GM12878 (cell line): ENCODE measurements around the gene SMIM7. TPM values are rescaled to one million over a fixed set of nuclear protein-coding genes. Genes with fewer than 3 reads are reported as not detected.

Experiments
- BCL11A ChIP-seq: IDR thresholded peaks from 2 replicates; pipeline ENCODE4 v1.6.1; 2011; ENCODE audit warnings: low read depth, low read length
- FOXK2 ChIP-seq: fragments of 450-650 bp; IDR thresholded peaks from 2 replicates; pipeline ENCODE4 v1.6.1; 2017; ENCODE audit warnings: mild to moderate bottlenecking, moderate library complexity
- GATAD2B ChIP-seq: fragments of 450-650 bp; conservative IDR thresholded peaks from 2 replicates; pipeline ENCODE4 v1.6.1; 2017; ENCODE audit warnings: low read depth, mild to moderate bottlenecking, moderate library complexity
- MEF2B ChIP-seq: fragments of 450-650 bp; IDR thresholded peaks from 2 replicates; pipeline ENCODE4 v1.6.1; 2018; ENCODE audit warnings: mild to moderate bottlenecking, moderate library complexity; ENCODE audit not compliant: partially characterized antibody, poor library complexity, severe bottlenecking
- PKNOX1 ChIP-seq: fragments of 450-650 bp; IDR thresholded peaks from 2 replicates; pipeline ENCODE4 v1.6.1; 2016; ENCODE audit warnings: mild to moderate bottlenecking
- POU2F2 ChIP-seq: IDR thresholded peaks from 3 replicates; pipeline ENCODE4 v1.6.1; 2011; ENCODE audit warnings: low read depth, mild to moderate bottlenecking, low read length, borderline replicate concordance
- SMC3 ChIP-seq: IDR thresholded peaks from 2 replicates; pipeline ENCODE4 v1.6.1; 2011; ENCODE audit warnings: low read length, improper control_type of control experiment, borderline replicate concordance
- TCF12 ChIP-seq: IDR thresholded peaks from 2 replicates; pipeline ENCODE4 v1.6.1; 2011; ENCODE audit warnings: low read depth, mild to moderate bottlenecking, low read length
- USF2 ChIP-seq: IDR thresholded peaks from 2 replicates; pipeline ENCODE4 v1.6.1; 2011; ENCODE audit warnings: low read depth, low read length, improper control_type of control experiment, borderline replicate concordance
- ZNF274 ChIP-seq: IDR thresholded peaks from one replicate; pipeline ENCODE4 v1.8.0; 2011; ENCODE audit not compliant: insufficient read length, insufficient read depth
- ZNF687 ChIP-seq: fragments of 450-650 bp; IDR thresholded peaks from 2 replicates; pipeline ENCODE4 v1.6.1; 2017; ENCODE audit warnings: mild to moderate bottlenecking, moderate library complexity
- polyA plus RNA-seq, 11 experiments: library from polyadenylated mRNA; depleted of rRNA in 4 of 11; unstranded in 6 of 11; stranded (reverse) in 5 of 11; fragments of >200 nt; fragmentation: Nextera tagmentation in 4 of 11; fragmentation: Illumina TruSeq in 1 of 11; extraction: Ambion mirVana in 4 of 11; extraction: Trizol in 1 of 11; gene quantifications; 1 replicate in 1 of 11; 2 replicates in 10 of 11; pipeline versions ENCODE4 v1.2.1 to v1.2.3, GENCODE V29; 2011 to 2016; ENCODE audit warnings: inconsistent platforms in 2 of 11, missing spikeins in 2 of 11, low read depth in 1 of 11
- total RNA-seq, 4 experiments: library from RNA; depleted of rRNA in 3 of 4; stranded (reverse); fragments of >200 nt in 3 of 4; fragmentation: Illumina TruSeq in 1 of 4; extraction: Trizol in 1 of 4; gene quantifications; 2 replicates each; pipeline versions ENCODE4 v1.2.1 to v1.2.3, GENCODE V29; 2013 to 2021
- TF ChIP-seq, protein P1 (sequence below): fragments of 450-650 bp; formaldehyde crosslinking; IDR thresholded peaks from 2 replicates; pipeline ENCODE4 v1.4.0; 2022; ENCODE audit warnings: mild to moderate bottlenecking, moderate library complexity

SMIM7 gene
- total and polyA plus RNA-seq, 10 of the 15 experiments (the other 5 are each of a cell fraction or from before 2014, with no cell fraction given): 45.7 to 170 (median 70.8) TPM

GRCh38 chr19:16623576-16623975 lies 36.4 kb downstream of the SMIM7 start (continued):
- no peak for TF ChIP-seq POU2F2
- peak; percentile 54 for TF ChIP-seq MEF2B
- peak; percentile 49; the same call in 1 of the 2 replicates for TF ChIP-seq SMC3
- TF ChIP-seq ZNF687: 0 out of 2 replicates have a peak, but pooled peaks have one; percentile 32
- TF ChIP-seq ZNF274: no peak
- TF ChIP-seq USF2: no peak
- TF ChIP-seq FOXK2: no peak
- no peak for TF ChIP-seq GATAD2B
- TF ChIP-seq TCF12: no peak
- TF ChIP-seq BCL11A: no peak
- TF ChIP-seq PKNOX1: peak; percentile 74
- TF ChIP-seq, protein P1, sequence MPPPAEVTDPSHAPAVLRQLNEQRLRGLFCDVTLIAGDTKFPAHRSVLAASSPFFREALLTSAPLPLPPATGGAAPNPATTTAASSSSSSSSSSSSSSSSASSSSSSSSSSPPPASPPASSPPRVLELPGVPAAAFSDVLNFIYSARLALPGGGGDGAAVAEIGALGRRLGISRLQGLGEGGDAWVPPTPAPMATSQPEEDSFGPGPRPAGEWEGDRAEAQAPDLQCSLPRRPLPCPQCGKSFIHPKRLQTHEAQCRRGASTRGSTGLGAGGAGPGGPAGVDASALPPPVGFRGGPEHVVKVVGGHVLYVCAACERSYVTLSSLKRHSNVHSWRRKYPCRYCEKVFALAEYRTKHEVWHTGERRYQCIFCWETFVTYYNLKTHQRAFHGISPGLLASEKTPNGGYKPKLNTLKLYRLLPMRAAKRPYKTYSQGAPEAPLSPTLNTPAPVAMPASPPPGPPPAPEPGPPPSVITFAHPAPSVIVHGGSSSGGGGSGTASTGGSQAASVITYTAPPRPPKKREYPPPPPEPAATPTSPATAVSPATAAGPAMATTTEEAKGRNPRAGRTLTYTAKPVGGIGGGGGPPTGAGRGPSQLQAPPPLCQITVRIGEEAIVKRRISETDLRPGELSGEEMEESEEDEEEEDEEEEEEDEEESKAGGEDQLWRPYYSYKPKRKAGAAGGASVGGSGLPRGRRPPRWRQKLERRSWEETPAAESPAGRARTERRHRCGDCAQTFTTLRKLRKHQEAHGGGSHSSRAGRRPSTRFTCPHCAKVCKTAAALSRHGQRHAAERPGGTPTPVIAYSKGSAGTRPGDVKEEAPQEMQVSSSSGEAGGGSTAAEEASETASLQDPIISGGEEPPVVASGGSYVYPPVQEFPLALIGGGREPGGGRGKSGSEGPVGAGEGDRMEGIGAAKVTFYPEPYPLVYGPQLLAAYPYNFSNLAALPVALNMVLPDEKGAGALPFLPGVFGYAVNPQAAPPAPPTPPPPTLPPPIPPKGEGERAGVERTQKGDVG (CRISPR knock-in tag): no peak
